Choroid plexus epithelial cell (primary cell): ENCODE data around the gene CPN1.

Experiments
- DNase-seq: peaks from one replicate; pipeline ENCODE4 v3.0.0-alpha.2; 2010; ENCODE audit warnings: low read depth
- H3K4me3 ChIP-seq: 2 replicates; pipeline ENCODE4 v1.5.1; 2011; ENCODE audit warnings: low read depth, mild to moderate bottlenecking, control low read depth, low read length, moderate library complexity
- TF ChIP-seq, protein P1 (sequence below): conservative IDR thresholded peaks from 2 replicates; pipeline ENCODE4 v1.5.1; 2011; ENCODE audit warnings: low read depth, mild to moderate bottlenecking, control low read depth, inconsistent platforms, low read length, moderate library complexity

The CPN1 gene

GRCh38 chr10:100041306-100042002 lies 40.2 kb downstream of the CPN1 start:
- no peak overlapping the region for H3K4me3 ChIP-seq
- DNase-seq, result no peak
- TF ChIP-seq, protein P1, sequence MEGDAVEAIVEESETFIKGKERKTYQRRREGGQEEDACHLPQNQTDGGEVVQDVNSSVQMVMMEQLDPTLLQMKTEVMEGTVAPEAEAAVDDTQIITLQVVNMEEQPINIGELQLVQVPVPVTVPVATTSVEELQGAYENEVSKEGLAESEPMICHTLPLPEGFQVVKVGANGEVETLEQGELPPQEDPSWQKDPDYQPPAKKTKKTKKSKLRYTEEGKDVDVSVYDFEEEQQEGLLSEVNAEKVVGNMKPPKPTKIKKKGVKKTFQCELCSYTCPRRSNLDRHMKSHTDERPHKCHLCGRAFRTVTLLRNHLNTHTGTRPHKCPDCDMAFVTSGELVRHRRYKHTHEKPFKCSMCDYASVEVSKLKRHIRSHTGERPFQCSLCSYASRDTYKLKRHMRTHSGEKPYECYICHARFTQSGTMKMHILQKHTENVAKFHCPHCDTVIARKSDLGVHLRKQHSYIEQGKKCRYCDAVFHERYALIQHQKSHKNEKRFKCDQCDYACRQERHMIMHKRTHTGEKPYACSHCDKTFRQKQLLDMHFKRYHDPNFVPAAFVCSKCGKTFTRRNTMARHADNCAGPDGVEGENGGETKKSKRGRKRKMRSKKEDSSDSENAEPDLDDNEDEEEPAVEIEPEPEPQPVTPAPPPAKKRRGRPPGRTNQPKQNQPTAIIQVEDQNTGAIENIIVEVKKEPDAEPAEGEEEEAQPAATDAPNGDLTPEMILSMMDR, result no peak

DNA sequence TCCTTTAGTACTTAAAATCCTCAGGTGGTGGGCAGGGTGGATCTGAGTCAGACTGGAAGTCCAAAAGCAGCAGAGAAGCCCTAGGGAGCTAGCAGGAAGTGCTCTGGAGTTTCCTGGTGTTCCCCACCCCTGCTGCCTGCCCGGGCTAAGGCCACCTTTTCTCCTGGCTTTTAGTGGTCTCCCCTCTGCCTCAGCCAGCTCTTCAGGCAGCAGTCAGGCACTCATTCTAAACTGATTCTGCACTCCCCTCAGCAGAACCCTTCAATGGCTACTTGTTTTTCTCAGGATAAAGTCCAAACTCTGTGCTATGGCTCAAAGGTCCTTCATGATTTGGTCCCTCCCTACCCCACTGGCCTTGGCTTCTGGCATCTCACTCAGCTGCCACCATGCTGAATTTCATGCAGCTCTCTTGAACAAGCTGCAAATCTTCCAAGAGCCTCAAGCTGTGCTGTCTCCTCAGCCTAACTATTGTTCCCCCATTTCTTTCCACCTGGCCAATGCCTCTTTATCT lies 43.1 kb downstream of the CPN1 start:
- TF ChIP-seq, protein P1, result no peak
- no peak for DNase-seq
- no peak overlapping the region for H3K4me3 ChIP-seq

- TF ChIP-seq, protein P1, result no peak
- no peak for DNase-seq
- H3K4me3 ChIP-seq, result no peak overlapping the region
Observed at GRCh38 chr10:100037758-100038315, 43.8 kb downstream of the CPN1 start.

- TF ChIP-seq, protein P1, result no peak
- H3K4me3 ChIP-seq, result no peak overlapping the region
Observed at GRCh38 chr10:100036850-100037249, 44.8 kb downstream of the CPN1 start.

GRCh38 chr10:100033766-100034418 lies 47.8 kb downstream of the CPN1 start:
- no peak overlapping the region for H3K4me3 ChIP-seq
- TF ChIP-seq, protein P1, result no peak
- DNase-seq, result no peak

More at GRCh38 chr10:100036850-100037249, 44.8 kb downstream of the CPN1 start:
- DNase-seq, result no peak

DNA sequence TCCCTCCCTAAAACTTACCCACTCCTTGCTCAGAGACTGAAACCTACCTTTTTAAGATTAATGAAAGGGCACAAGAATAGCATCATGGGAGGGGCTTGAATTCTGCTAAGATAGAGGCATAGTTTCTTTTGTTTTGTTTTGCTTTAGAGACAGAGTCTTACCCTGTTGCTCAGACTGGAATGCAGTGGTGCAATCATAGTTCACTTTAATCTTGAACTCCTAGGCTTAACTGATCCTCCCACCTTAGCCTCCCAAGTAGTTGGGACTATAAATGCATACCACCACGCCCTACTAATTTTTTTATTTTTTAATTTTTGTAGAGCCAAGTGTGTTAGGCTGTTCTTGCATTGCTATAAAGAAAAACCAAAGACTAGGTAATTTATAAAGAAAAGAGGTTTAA lies 54.3 kb downstream of the CPN1 start:
- TF ChIP-seq, protein P1, result no peak
- DNase-seq, result no peak
- H3K4me3 ChIP-seq, result no peak overlapping the region
